Measurements from ENCODE around the gene LLGL2.

LLGL2 gene

DNA sequence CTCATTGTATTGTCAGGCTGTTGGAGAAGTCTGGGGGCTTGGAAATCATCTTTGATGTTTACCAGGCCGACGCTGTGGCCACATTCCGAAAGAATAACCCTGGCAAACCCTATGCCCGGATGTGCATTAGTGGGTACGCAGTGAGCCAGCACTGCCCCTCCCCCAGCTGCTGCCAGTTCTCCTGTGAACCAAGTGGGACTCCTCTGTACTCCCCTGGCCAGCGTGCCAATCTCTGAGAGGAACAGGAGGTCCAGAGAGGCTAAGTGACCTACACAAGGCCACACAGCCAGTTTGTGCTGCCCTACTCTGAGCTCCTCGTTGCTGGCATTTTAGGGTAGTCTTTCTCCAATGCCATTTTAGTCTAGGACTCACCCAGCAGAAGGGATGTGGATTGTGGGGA, 1.9 kb upstream of the LLGL2 start:
- no peak for DNase-seq (ENCODE audit: low read depth)

DNA sequence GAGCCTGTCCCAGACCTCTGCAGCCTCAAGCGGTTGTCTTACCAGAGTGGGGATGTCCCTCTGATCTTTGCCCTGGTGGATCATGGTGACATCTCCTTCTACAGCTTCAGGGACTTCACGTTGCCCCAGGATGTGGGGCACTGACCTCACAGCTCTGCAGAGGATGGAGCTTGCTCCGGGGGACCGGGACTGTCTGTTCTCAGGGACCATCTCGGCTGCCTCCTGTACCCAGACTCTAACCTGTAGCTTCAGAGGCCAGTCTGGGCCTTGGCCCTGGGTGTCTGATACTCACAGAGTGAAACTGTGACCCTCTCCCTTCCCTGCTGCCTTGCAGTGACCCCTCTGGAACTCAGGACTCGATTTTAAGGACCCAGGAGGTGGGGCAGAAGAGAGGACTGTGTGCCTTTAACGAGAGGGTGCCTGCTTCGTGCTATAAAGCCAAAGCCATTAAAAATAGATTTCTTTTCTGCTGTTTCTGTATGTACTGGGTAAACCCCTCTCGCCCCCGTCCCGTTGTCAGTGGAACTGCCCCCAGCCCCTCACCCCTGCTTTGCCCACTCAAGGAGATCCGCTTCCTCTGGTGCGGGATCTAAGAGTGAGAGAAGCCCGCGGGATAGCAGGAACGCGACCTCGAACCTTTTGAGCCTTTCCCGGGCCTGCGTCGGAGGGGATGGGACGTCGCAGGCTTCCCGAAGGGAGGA, 1.1 kb upstream of the LLGL2 start:
- no peak for DNase-seq (ENCODE audit: low read depth)

DNA sequence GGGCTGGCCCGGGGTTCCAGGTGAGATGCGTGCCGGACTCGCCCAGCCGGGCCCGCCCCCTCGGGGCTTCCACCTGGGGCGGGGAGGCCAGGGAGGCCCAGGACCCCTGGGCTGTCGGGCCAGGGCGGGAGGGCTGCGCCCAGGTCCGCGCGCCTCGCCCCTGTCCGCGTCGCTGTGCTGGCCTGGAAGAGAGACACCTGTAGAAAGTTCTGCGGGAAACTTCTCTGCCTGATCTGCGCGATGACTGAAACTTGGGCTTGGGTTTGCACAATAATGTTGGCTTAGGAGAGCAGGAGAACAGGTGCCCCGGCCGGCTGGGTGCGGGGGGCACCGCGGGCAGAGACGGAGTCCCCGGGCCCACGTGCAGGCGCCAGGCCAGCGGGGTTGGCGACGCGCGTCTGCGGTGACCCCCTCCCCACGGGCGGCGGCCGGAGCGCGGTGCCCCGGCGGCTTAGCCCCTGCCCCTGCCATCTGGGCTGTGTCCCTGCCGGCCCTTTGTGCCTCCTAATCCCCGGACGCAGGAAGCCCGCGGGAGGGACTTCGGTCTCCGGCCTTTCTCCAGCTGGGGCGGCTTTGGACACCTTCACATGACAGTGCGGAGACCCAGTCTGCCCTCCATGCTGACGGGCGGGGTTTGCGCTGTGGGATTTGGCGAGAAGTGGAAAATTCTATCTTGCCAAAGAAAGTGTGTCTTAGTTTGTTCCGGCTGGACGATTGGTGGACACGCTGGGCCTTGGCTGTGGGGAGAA, 483 bp downstream of the LLGL2 start:
- DNase-seq (ENCODE audit: low read depth) = no peak

DNA sequence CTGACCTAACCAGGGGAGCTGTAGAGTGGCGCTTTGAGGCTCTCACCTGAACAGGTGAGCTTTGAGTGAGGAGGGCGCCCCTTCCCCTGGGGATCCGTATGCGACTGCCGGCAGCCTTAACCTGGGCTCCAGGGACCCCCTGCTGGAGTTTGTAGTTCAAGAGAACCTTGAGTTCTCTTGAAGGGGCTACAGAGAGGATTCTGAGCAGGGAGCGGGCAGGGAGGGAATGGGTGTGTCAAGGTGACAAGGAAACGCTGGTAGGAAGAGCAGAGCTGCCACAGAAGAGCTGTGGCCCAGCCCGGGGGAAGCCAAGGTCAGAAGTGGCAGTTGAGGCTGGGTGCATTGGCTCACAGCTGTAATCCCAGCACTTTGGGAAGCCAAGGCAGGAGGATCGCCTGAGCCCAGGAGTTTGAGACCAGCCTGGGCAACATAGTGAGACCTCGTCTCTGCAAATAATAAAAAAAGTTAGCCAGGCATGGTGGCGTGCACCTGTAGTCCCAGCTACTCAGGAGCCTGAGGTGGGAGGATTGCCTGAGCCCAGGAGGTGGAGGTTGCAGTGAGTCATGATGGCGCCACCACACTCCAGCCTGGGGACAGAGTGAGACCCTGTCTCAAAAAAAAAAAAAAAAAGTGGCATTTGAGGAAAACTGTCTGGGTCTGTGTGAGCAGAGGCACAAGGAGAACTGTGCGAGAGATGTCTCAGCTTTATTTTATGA, 1.2 kb downstream of the LLGL2 start:
- no peak for DNase-seq (ENCODE audit: low read depth)

DNA sequence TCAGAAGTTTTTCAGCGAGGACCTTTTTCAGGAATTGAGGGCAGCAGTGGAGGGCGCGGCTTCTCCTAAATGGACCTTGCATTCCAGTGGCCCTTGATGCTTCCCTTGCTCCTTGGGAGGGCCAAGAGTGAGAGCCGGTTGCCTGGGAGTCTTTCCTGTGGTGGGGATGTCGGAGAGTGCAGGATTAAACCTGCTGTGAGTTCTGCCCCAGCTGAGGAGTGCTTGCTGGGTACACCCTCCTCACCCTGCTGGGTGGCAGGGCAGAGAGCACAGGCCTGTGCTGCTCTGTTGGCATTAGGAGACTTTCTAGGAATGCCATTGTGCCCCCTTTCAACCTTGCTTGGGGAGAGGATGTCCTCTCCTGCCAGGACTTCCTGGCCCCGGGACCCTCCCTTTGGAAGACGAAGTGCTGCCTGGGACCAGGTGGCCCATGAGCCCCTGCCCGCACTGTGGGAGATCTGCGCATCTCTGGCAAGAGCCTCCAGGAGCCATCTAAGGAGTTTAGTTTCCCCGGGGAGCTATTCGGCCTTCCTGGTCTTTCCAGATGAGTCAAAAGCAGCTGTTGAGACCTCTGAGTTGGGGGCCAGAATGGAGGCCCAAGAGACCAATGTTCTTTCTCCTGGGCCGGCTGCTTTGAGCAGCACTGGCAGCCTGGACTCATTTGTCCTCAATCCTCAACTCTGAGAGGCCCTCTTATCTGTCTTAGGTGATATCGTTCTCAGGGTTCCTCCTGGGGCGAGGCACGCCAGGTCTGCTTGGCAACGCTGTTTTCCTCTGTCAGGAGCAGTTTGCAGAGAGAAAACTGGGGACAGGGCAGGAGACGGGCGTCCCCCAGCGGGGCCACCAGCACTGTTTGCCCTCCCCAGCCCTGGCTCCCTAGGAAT, 5.6 kb downstream of the LLGL2 start:
- no peak for DNase-seq (ENCODE audit: low read depth)

DNA sequence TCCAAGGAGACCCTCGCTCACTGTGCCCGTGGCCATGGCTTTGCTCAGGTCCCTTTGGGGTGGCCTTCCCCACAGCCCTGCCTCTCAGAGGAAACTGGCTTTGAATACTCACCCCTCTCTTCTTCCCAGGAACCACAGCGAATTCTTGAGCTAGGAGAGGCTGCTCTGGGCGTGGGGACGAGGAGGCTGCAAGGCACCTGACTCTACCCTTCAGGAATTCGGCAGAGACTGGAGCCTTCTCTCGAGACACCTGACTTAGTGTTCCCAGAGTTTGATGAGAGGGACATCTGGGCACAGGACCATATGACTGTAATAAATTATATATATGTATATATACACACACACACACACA, 6.2 kb downstream of the LLGL2 start:
- DNase-seq (ENCODE audit: low read depth) = peak; percentile 14

DNA sequence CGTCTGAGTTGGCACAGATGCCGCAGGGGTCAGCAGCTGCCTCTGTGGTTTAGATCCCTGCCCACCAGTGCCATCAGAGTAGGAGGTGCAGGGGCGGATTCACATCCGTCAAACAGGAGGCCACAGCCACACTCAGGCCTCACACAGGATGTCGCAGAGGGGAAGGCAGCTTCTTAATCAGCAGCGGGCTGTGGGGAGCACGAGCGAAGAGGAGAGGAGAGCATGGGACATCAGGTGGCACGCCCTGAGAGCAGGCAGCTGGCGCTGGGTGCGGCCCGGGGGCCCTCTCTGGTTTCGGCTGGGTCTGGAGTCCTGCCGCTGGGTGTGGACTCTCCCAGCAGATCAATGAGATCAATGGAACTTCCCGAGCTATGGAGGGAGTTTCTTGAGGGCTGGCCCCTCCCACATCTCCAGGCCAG, 9.6 kb downstream of the LLGL2 start:
- DNase-seq (ENCODE audit: low read depth) = no peak

DNA sequence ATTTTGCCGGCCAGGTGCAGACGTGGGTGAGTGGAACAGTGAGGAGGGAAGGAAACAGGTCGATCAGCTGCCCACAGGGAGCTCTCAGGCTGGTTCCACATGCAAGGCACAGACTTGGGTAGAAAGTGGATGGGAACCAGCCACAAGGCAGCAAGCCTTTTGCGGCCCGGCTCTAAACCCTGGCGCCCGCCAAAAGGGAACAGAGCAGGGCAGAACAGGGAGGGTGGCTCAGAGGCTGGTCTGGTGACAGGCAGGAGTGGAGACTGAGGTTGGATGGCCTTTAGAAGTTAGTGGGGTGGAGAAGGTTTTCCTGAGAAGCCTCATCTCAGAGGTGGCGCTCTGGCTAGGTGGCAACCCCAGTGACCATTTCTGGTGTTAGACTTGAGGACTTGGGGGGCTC, 10.4 kb downstream of the LLGL2 start:
- DNase-seq (ENCODE audit: low read depth) = no peak

DNA sequence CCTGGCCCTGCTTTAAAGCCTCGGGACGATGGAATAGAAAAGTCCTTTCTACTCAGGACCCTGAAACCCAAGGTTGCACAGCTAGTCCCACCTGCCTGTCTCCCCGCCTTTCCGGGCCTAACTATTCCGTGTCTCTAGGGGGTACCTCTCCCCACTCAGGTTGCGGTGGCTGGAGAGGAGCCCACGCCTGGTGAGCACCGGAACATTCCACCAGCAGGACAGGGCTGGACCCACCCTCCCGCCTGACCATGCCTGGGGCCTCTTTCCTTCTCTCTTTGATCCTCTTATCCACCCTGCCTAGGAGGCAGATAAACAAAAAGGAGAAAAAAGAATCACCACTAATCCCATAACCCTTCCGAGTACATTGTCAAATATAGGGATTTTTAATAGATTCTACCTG, 10.9 kb downstream of the LLGL2 start:
- DNase-seq (ENCODE audit: low read depth) = no peak

DNA sequence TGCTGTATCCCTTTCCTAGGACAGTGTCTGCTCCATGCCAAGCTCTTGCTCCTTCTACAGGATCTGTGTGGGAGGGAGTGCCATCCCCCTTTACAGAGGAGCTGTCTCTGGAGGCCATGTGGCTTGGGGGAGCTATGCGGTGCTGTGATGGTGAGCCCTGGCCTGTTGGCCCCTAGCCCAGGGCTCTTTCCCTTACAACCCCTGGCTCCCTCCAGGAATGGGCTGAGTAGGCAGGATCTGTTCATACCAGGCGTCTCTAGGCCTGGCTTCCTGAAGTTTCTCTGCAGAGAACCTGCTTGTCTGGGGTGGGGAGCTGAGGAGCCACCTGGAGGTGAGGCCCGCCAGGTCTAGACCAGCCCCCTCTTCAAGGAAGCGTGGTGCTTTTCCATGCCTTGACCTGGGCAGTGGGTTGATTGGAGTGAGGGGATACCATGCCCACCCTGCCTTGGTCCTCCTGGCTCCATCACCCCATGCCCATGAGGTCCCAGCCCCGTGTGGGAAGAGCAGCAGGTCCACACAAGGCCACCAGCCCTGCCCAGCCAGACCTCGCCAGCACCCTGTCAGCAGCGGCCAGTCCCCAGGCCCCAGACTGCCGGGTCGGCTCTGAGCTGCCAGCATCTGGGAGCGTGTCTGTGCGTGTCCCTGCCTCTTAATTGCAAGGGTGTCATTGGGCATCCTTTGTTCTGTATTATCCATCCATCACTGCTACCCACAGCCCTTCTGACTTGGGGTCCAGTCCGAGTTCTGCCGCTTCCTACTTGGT, 14.7 kb downstream of the LLGL2 start:
- DNase-seq (ENCODE audit: low read depth) = peak; percentile 34

DNA sequence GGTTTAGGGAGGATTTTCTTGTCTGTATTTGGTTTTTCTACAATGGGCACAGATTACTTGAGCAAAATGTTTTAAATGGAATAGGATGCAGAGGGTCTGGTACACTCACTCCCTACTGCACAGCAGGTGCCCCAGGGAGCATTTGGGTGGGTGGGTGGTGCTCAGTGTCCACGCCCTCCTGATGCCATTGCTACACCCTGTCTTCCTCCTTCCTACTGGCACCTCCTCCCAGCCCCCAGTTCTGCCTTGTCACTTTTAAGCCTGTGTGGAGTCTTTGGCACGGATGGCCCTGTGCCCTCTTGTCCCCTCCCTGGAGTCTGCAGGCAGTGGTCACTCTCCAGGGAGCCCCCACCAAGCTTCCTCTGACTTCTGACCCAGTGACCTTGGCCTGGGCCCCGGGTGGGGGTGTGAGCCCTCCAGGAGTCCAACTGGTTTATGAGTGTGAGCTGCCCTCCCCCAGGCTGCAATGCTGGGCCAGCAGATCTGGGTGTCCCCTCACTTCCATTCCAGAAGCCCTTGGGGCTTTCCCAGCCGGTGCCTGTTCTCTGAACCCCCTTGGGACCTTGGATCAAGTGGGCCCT, 15.5 kb downstream of the LLGL2 start:
- no peak for DNase-seq (ENCODE audit: low read depth)

DNA sequence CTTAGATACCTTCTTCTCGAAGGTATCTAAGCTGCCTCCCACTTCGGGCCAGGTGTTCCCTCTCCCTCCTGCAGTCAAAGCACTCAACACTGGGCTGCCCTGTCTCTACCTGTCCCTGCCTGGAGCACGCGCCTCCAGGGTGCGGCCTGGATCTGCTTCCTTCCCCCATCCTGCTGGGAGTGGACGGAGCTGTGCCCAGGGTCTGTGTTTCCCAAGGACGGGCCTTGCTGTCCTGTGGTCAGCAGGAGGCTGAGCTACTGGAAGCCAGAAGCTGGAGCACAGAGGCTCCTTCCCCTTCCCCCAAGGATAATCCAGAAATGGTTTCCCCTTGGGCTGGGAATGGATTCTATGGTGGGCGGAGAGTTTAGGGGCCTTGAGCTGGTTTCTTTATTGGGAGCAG, 16.7 kb downstream of the LLGL2 start:
- no peak for DNase-seq (ENCODE audit: low read depth)

DNA sequence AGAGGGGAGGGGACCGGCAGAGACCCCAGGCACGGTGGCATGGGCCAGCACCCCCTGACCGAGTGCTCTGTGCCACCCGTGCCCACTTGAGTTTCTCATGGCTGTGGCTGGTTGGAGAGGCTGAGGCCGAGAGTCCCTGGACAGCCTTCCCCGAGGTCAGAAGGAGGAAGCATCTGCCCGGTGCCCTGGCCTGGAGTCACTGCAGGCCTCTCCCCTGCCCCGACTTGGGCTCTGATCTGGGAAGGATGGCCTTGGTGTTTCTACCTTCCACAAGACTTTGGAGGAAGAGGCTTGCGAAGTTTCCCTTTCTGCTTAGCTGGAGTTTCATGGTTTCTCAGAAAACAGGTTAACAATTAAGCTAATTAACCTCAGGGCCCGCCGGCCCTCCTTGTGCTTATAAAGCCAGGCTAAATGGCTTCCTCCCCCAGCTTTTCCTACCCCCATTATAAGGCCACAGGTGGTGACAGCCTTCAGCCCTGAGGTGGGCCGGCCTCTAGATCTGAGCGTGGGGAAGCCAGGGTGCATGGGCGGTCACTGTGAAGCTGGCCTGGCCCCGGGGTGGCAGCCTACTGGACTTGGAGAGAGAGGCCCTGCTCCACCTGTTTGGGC, 17.3 kb downstream of the LLGL2 start:
- DNase-seq (ENCODE audit: low read depth) = no peak

DNA sequence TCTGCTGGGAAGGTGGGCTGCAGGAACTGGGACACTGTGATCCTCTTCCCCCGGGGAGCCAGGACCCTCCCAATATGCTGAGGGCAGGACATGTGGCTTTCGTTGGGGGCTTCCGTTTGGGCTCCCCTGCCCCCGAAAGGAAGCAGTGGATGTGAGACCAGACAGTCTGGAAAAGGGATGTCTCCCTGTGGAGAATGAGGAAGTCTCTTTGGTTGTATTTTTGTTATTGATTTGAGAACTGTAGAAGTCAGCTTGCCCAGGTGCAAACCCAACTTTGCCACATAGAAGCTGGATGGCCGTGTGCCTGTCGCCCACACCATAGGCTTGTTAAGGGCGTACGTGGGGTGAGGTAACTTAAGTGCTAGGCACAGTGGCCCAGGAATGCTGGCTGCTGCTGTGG, 18.8 kb downstream of the LLGL2 start:
- no peak for DNase-seq (ENCODE audit: low read depth)

DNA sequence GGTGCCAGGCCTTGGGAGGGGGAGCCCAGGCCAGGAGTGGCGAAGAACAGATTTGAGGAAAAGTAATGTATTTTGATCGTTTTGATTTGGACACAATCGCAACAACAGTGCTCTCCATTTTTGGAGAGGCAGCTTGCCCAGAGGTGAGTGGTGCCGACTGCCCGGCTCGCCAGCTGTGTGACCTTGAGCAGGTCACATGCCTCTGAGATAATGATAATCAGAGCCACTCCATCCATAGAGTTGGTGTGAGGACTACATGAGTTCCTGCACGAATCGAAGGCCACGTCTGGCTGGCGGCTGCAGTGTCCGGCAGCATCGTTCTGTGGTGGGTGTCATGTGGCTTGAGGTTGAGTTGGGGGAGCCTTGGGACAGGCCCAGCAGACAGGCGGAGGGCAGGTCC, 20.7 kb downstream of the LLGL2 start:
- no peak for DNase-seq (ENCODE audit: low read depth)

DNA sequence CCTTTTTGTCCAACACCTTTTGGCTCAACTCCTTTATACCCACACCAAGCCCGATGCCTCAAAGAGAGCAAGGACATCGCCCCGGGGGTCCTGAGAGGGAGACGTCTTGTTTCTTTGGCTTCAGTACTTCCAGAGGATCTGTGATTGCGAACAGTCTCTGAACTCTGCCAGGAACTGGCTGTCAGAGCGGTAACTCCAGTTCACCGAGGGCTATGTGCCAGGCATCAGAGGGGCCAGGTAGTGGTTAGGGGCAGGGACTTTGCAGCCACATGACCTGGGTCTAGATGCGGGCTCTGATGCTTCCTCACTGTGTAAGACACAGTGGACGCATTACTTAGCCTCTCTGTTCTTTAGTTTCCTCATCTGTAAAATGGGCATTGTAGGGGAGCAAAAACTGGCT, 21.6 kb downstream of the LLGL2 start:
- DNase-seq (ENCODE audit: low read depth) = no peak

DNA sequence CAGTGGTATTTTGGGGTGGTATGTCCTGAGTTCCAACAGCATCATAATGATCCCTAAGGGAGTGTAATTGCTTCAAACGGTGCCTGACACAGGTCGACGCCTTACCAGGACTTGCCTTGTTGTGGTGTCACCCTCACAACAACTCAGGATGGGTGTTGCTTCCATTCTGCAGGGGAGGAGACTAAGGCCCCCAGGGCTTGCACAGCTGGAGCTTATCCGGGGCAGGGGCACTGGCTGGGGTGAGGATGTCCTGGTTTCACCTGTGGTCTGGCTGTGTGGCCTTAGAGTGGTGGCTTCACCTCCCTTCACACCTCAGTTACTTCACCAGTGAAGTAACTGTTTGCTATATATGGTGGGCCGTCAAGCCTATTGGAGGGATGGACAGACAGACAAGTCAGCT, 23.3 kb downstream of the LLGL2 start:
- DNase-seq (ENCODE audit: low read depth) = no peak

DNA sequence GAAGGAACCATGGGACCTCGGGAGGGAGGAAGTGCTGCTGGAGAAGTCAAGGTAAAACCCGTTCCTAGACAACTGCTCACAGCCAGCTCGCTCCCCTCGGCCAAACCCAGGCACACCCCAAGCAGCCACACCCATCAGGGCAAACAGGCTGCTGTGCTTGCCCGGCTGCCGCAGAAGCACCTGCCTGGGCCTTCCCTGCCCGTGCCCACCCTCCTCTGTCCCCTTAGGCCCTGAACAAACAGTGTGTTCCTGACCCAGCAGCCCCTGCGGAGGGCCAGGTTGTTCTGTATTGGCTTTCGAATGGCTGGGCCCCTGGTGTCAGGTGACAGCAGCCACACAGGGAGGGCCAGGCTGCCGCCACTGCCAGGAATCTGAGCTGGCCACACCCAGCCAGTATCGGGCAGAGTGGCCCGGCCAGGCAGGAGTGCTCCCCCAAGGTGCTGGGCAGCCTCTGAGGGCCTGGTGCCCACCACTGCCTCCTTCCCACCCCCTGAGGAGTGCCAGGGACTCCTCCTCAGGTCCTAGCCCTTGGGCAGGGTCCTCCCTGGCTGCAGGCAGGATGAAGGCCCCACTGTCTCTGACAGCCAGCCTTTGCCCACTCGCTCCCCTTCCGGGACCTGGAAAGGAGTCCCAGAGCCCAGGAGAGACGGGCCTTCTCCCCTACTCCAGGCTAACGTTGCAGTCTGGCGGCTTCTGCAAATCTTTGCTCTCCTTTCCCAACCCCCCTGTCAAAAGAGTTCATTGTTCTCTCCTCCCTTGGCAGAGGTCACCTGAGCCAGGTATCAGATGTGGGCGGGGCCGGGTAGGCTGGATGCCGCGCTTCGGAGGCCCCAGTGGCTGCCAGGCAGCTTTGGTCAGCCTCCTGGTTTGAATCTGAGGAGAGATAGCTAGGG, 24.0 kb downstream of the LLGL2 start:
- DNase-seq (ENCODE audit: low read depth) = no peak

DNA sequence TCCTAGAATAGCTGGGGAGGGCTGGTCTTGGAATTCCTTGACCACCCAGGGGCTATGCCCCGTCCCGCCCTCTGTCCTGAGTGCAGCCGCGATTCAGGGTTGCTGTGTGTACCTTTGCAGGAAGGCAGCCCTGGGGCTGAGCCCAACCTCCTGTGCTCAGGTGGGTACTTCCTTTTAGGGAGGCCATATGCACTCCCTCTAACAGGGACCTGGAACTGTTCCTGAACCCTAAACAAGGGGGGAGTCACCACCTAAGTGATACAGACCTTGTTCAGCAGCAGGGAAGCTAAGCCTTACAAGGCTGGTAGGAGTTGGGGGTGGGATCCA, 24.6 kb downstream of the LLGL2 start:
- DNase-seq (ENCODE audit: low read depth) = no peak

DNA sequence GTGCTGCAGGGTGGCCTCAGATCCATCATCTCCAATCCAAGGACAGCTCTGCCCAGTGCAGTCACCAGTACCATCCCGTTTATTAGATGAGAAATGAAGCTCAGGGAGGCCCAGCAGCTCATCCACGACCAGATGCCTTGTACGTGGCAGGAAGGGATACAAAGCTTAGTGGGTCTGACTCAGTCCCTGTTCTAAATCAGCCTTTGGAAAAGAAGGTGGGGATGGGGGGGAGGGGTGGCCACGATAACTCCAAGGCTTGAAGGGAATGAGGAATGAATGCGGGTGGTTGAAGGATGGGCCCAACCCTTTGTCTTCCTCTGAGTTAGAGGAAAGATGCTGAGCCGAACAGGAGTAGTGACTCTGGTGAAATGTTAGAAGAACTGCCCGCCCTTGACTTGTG, 25.8 kb downstream of the LLGL2 start:
- DNase-seq (ENCODE audit: low read depth) = peak; percentile 70

Measured in amniotic epithelial cell (primary cell).